MM.1S (cell line): ENCODE results near the gene TULP4.

Source experiments
- DNase-seq: peaks from one replicate; pipeline ENCODE4 v3.0.0-alpha.2; 2015
- H2AFZ ChIP-seq: fragments of 300-600 bp; sonication (generic); 2 replicates; pipeline ENCODE4 v1.6.0; 2016; ENCODE audit warnings: antibody characterized with exemption, low read length
- H3F3A ChIP-seq: fragments of 300-600 bp; sonication (generic); 2 replicates; pipeline ENCODE4 v1.6.1; 2016; ENCODE audit warnings: mild to moderate bottlenecking, antibody characterized with exemption, low read length, moderate library complexity, mixed read lengths; ENCODE audit not compliant: insufficient read depth
- H3K27ac ChIP-seq: fragments of 300-600 bp; sonication (generic); 2 replicates; pipeline ENCODE4 v1.5.1; 2016; ENCODE audit warnings: mild to moderate bottlenecking, low read length
- H3K27me3 ChIP-seq: fragments of 300-600 bp; sonication (generic); replicated peaks from 2 replicates; pipeline ENCODE4 v1.6.0; 2016; ENCODE audit warnings: low read length; ENCODE audit not compliant: insufficient read depth
- H3K36me3 ChIP-seq: fragments of 300-600 bp; sonication (generic); replicated peaks from 2 replicates; pipeline ENCODE4 v1.6.1; 2016; ENCODE audit warnings: mild to moderate bottlenecking, low read length, mixed read lengths; ENCODE audit not compliant: insufficient read depth
- H3K4me1 ChIP-seq: fragments of 300-600 bp; sonication (generic); 2 replicates; pipeline ENCODE4 v1.6.1; 2016; ENCODE audit warnings: low read length, mixed read lengths
- H3K4me2 ChIP-seq: fragments of 300-600 bp; sonication (generic); 2 replicates; pipeline ENCODE4 v1.6.0; 2016; ENCODE audit warnings: low read depth, low read length
- H3K4me3 ChIP-seq: fragments of 300-600 bp; sonication (generic); 2 replicates; pipeline ENCODE4 v1.5.1; 2016; ENCODE audit warnings: low read length, mixed read lengths
- H3K79me2 ChIP-seq: fragments of 300-600 bp; sonication (generic); 2 replicates; pipeline ENCODE4 v1.6.1; 2016; ENCODE audit warnings: mixed run types, low read length, mixed read lengths
- H3K9ac ChIP-seq: fragments of 300-600 bp; sonication (generic); 2 replicates; pipeline ENCODE4 v1.6.1; 2016; ENCODE audit warnings: low read length, mixed read lengths
- H3K9me2 ChIP-seq: fragments of 300-600 bp; sonication (generic); replicated peaks from 2 replicates; pipeline ENCODE4 v1.6.1; 2016; ENCODE audit warnings: mild to moderate bottlenecking, low read length, mixed read lengths; ENCODE audit not compliant: insufficient read depth
- H3K9me3 ChIP-seq: fragments of 300-600 bp; sonication (generic); replicated peaks from 2 replicates; pipeline ENCODE4 v1.6.1; 2016; ENCODE audit warnings: mild to moderate bottlenecking, low read length, mixed read lengths; ENCODE audit not compliant: insufficient read depth
- H4K20me1 ChIP-seq: fragments of 300-600 bp; sonication (generic); 2 replicates; pipeline ENCODE4 v1.6.1; 2016; ENCODE audit warnings: mild to moderate bottlenecking, low read length, moderate library complexity, mixed read lengths; ENCODE audit not compliant: insufficient read depth
- EZH2 ChIP-seq: fragments of 300-600 bp; sonication (generic); optimal IDR thresholded peaks from 2 replicates; pipeline ENCODE3; 2017; ENCODE audit warnings: low read depth, mild to moderate bottlenecking, antibody characterized with exemption, low read length, mixed read lengths
- EZH2phosphoT487 ChIP-seq: fragments of 300-600 bp; sonication (generic); IDR thresholded peaks from 2 replicates; pipeline ENCODE4 v1.6.1; 2018; ENCODE audit warnings: antibody characterized with exemption, low read length
- TF ChIP-seq, protein P1 (sequence below): fragments of 300-600 bp; sonication (generic); IDR thresholded peaks from 2 replicates; pipeline ENCODE4 v1.5.1; 2016; ENCODE audit warnings: antibody characterized with exemption, low read length, mixed read lengths

TULP4 gene, protein sequence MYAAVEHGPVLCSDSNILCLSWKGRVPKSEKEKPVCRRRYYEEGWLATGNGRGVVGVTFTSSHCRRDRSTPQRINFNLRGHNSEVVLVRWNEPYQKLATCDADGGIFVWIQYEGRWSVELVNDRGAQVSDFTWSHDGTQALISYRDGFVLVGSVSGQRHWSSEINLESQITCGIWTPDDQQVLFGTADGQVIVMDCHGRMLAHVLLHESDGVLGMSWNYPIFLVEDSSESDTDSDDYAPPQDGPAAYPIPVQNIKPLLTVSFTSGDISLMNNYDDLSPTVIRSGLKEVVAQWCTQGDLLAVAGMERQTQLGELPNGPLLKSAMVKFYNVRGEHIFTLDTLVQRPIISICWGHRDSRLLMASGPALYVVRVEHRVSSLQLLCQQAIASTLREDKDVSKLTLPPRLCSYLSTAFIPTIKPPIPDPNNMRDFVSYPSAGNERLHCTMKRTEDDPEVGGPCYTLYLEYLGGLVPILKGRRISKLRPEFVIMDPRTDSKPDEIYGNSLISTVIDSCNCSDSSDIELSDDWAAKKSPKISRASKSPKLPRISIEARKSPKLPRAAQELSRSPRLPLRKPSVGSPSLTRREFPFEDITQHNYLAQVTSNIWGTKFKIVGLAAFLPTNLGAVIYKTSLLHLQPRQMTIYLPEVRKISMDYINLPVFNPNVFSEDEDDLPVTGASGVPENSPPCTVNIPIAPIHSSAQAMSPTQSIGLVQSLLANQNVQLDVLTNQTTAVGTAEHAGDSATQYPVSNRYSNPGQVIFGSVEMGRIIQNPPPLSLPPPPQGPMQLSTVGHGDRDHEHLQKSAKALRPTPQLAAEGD (N-terminal part only)

GRCh38 chr6:158312165-158312564 is at the start of gene TULP4:
TULP4 (plus strand) TSS chr6:158312465; CDS start chr6:158314017, 1,552 bp downstream.
- Histone ChIP-seq H3K27me3 (no peaks in the 10 kb centered on the region), H2AFZ (no peak within 1 kb of the TSS), H3K4me1 (no peaks in the 10 kb centered on the region; the same call in 1 of the 2 replicates), H3K9me3 (no peaks in the 10 kb centered on the region), H3F3A (no peaks in the 10 kb centered on the region), H3K36me3 (no peaks in the 10 kb centered on the region), H4K20me1 (no peaks in the 10 kb centered on the region), H3K4me2 (no peak within 1 kb of the TSS), H3K9me2 (no peaks in the 10 kb centered on the region), H3K4me3 (no peak within 1 kb of the TSS), H3K27ac (no peak within 1 kb of the TSS), H3K79me2 (no peaks in the 10 kb centered on the region), H3K9ac (no peak within 1 kb of the TSS)
- TF ChIP-seq EZH2phosphoT487 (no peak), EZH2 (no peak)
- TF ChIP-seq, protein P1, sequence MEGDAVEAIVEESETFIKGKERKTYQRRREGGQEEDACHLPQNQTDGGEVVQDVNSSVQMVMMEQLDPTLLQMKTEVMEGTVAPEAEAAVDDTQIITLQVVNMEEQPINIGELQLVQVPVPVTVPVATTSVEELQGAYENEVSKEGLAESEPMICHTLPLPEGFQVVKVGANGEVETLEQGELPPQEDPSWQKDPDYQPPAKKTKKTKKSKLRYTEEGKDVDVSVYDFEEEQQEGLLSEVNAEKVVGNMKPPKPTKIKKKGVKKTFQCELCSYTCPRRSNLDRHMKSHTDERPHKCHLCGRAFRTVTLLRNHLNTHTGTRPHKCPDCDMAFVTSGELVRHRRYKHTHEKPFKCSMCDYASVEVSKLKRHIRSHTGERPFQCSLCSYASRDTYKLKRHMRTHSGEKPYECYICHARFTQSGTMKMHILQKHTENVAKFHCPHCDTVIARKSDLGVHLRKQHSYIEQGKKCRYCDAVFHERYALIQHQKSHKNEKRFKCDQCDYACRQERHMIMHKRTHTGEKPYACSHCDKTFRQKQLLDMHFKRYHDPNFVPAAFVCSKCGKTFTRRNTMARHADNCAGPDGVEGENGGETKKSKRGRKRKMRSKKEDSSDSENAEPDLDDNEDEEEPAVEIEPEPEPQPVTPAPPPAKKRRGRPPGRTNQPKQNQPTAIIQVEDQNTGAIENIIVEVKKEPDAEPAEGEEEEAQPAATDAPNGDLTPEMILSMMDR: no peak
- DNase-seq: no peak

- no peak for DNase-seq
- Histone ChIP-seq H3K27ac (no peak overlapping the region), H3K9me2 (no peaks in the 10 kb centered on the region), H3F3A (peaks cover 4% of the 10 kb centered on the region; the same call in 1 of the 2 replicates), H3K9ac (no peak overlapping the region), H3K4me1 (0 out of 2 replicates have a peak, but pooled peaks cover 6% of the 10 kb centered on the region), H3K9me3 (no peaks in the 10 kb centered on the region), H3K36me3 (no peaks in the 10 kb centered on the region), H2AFZ (no peak overlapping the region), H3K4me3 (no peak overlapping the region), H3K27me3 (no peaks in the 10 kb centered on the region), H3K4me2 (no peak overlapping the region), H4K20me1 (no peaks in the 10 kb centered on the region), H3K79me2 (peaks cover 6% of the 10 kb centered on the region)
- TF ChIP-seq EZH2 (no peak), EZH2phosphoT487 (no peak)
- TF ChIP-seq, protein P1: no peak
These were observed 49.5 kb upstream of the TULP4 start for GRCh38 chr6:158262755-158263154.

- H3K9me2 ChIP-seq: no peaks in the 10 kb centered on the region
- no peak overlapping the region for H3K27ac ChIP-seq
- H3F3A ChIP-seq: no peaks in the 10 kb centered on the region
- H3K4me2 ChIP-seq: no peak overlapping the region
- H4K20me1 ChIP-seq: no peaks in the 10 kb centered on the region
- H3K4me3 ChIP-seq: no peak overlapping the region
- no peak overlapping the region for H3K9ac ChIP-seq
- H3K79me2 ChIP-seq: peaks cover 6% of the 10 kb centered on the region
- DNase-seq: no peak
- H3K27me3 ChIP-seq: no peaks in the 10 kb centered on the region
- no peak overlapping the region for H2AFZ ChIP-seq
- no peak for TF ChIP-seq EZH2phosphoT487
- TF ChIP-seq, protein P1: no peak
- TF ChIP-seq EZH2: no peak
- no peaks in the 10 kb centered on the region for H3K36me3 ChIP-seq
- H3K9me3 ChIP-seq: no peaks in the 10 kb centered on the region
- no peaks in the 10 kb centered on the region for H3K4me1 ChIP-seq
These were observed 48.1 kb upstream of the TULP4 start for GRCh38 chr6:158264180-158264579.
